T-cell (primary cell): Measurements from ENCODE around the gene GALNS. TPM values are rescaled to one million over a fixed set of nuclear protein-coding genes. Genes with fewer than 3 reads are reported as not detected.
"Not testable (repeated sequence)": the region's sequence is repeated elsewhere in the genome, so short reads cannot be mapped to it uniquely, and the experiment has no call there.

Experiments
- ATAC-seq, 4 experiments: fragments of 200-7000 bp in 3 of 4; fragments of 150-1000 bp in 1 of 4; cut with Tn5 transposase; replicated peaks in 1 of 4; 1 replicate in 3 of 4; 2 replicates in 1 of 4; pipeline ENCODE4 v1.10.0; 2021; ENCODE audit warnings: moderate library complexity in 3 of 4, mild to moderate bottlenecking in 2 of 4, moderate number of reproducible peaks in 1 of 4
- CTCF ChIA-PET, 2 donors: fragments of 300-600 bp; sonication (Branson Sonifier 250); formaldehyde crosslinking; loops; one replicate each; lab custom pipeline; 2022; ENCODE audit warnings: antibody characterized with exemption in 2 of 2; lab: Charles Lee
- POLR2A ChIA-PET, 2 donors: fragments of 300-600 bp; sonication (Branson Sonifier 250); formaldehyde crosslinking; loops; one replicate each; lab custom pipeline; 2022; ENCODE audit warnings: antibody characterized with exemption in 2 of 2; lab: Charles Lee
- DNase-seq, 35 experiments: peaks; one replicate each; pipeline versions ENCODE4 v3.0.0 to v3.0.0-alpha.2; 2013 to 2023
- H3K27ac ChIP-seq: one replicate; pipeline ENCODE4 v1.5.1; 2013; ENCODE audit warnings: low read length
- H3K27me3 ChIP-seq, 2 experiments: replicated peaks in 1 of 2; 1 replicate in 1 of 2; 2 replicates in 1 of 2; pipeline versions ENCODE4 v1.6.1 to v1.7.0; 2013; ENCODE audit warnings: low read length in 1 of 2, mixed read lengths in 1 of 2; ENCODE audit not compliant: control insufficient read depth in 2 of 2, insufficient read depth in 2 of 2; ENCODE audit errors: extremely low read depth in 1 of 2
- H3K36me3 ChIP-seq, 2 donors: 1 replicate in 1 of 2; 2 replicates in 1 of 2; pipeline versions ENCODE4 v1.6.1 to v1.7.0; 2013; ENCODE audit warnings: low read length in 1 of 2; ENCODE audit not compliant: control insufficient read depth in 2 of 2, insufficient read depth in 1 of 2; ENCODE audit errors: extremely low read depth in 1 of 2
- H3K4me1 ChIP-seq, 2 experiments: 1 replicate in 1 of 2; 2 replicates in 1 of 2; pipeline versions ENCODE4 v1.6.1 to v1.7.0; 2013; ENCODE audit warnings: low read length in 2 of 2, mixed read lengths in 1 of 2; ENCODE audit not compliant: insufficient read depth in 2 of 2, control insufficient read depth in 1 of 2; ENCODE audit errors: extremely low read depth in 1 of 2
- H3K4me3 ChIP-seq, 2 donors: 1 replicate in 1 of 2; 2 replicates in 1 of 2; pipeline versions ENCODE4 v1.5.1 to v1.7.0; 2013; ENCODE audit warnings: mild to moderate bottlenecking in 2 of 2, low read length in 1 of 2, moderate library complexity in 1 of 2; ENCODE audit not compliant: control insufficient read depth in 1 of 2; ENCODE audit errors: extremely low read depth in 1 of 2
- H3K9me3 ChIP-seq: 2 replicates; pipeline ENCODE4 v1.7.0; 2013
- H3K27ac Mint-ChIP-seq, 2 donors: one replicate each; pipeline ENCODE4 v1.8.0; 2020 to 2021; ENCODE audit warnings: mild to moderate bottlenecking in 2 of 2, mixed read lengths in 2 of 2
- H3K27me3 Mint-ChIP-seq, 2 donors: one replicate each; pipeline ENCODE4 v1.8.0; 2021 to 2022; ENCODE audit warnings: mixed read lengths in 2 of 2
- H3K36me3 Mint-ChIP-seq: one replicate; pipeline ENCODE4 v1.8.0; 2021; ENCODE audit warnings: mixed read lengths
- H3K4me1 Mint-ChIP-seq, 3 donors: one replicate each; pipeline ENCODE4 v1.8.0; 2020 to 2022; ENCODE audit warnings: mixed read lengths in 3 of 3, mild to moderate bottlenecking in 1 of 3
- H3K4me3 Mint-ChIP-seq, 3 donors: one replicate each; pipeline ENCODE4 v1.8.0; 2020 to 2022; ENCODE audit warnings: mild to moderate bottlenecking in 3 of 3, mixed read lengths in 3 of 3, moderate library complexity in 3 of 3
- H3K9me3 Mint-ChIP-seq, 3 donors: one replicate each; pipeline ENCODE4 v1.8.0; 2020 to 2022; ENCODE audit warnings: mixed read lengths in 3 of 3
- WGBS: methylation state at CpG from one replicate; pipeline ENCODE4 v1.1.5; 2013; ENCODE audit warnings: missing lambda C conversion rate; ENCODE audit not compliant: insufficient coverage; 5-methylcytosine and 5-hydroxymethylcytosine counted together
- total RNA-seq, 35 experiments: library from RNA in 6 of 35; stranded (reverse) in 6 of 35; fragments of 120-200 nt in 1 of 35; gene quantifications; one replicate each; pipeline versions ENCODE4 v1.2.1 to v1.2.4 and lab custom pipeline; 2013 to 2026

GALNS gene
- total RNA-seq, 5 donors from 2014 or later (not counting 1 experiment from before 2014, with no cell fraction given) = 47.6 to 68.4 (median 58.4) TPM

DNA sequence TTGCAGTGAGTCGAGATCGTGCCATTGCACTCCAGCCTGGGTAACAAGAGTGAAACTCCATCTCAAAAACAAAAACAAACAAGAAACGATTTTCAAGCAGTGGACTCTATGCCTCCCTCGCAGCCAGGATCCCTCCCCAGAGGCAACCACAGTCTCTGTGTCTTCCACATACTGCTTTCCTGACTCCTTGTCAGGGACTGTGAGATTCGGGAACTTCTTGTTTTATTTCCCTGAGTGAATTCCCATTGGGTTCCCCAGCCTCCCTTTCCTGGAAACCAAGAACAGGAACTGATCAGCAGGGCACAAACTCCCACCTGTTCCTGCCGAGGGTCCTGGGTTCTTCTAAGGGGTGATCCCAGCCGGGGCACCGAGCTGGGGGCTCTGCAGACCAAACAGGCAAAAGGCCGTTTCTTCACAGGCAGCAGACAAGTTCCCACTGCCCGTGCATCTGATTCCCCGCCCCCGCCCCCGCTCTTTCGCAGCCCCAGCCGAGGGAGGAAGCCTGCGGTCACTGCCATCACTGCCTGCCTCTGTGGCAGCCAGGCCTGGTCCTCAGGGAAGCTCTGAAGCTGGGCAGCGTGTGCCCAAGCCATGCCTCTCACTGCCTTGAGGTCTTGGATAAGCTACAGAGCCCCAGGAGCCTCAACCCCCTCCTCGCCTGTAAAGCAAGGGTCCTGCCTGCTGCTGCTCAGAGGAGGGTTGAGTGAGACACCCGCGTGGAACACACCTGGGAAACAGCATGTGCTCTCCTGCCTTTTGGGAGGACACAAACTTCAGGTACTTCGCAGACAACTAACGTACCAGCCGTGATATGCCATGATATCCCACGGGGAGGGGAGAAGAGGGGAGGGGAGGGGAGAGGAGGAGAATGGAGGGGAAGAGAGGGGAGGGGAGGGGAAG lies 66.2 kb downstream of the GALNS start:
- ChIA-PET POLR2A (no interaction called here), CTCF (no interaction called here)
- 3% methylated on average over 19 of the region's 24 CpGs for WGBS
- ATAC-seq (peak; percentile 68 to 79 (median 74)), DNase-seq (peak in 29 of 35 experiments; percentile 39 to 80 (median 55))
- Mint-ChIP-seq H3K4me1 (peaks cover 42 to 55% (median 51%) of the 10 kb centered on the region in 3 donors), H3K27ac (peak overlapping the region; percentile 90 to 93), H3K36me3 (no peaks in the 10 kb centered on the region), H3K9me3 (no peaks in the 10 kb centered on the region), H3K4me3 (peak overlapping the region; percentile 41 to 63 (median 50)), H3K27me3 (no peaks in the 10 kb centered on the region)
- no peaks in the 10 kb centered on the region for H3K9me3 ChIP-seq
- peak overlapping the region; percentile 73 for H3K27ac ChIP-seq
- H3K27me3 ChIP-seq = no peaks in the 10 kb centered on the region
- H3K4me3 ChIP-seq = peak overlapping the region; percentile 23 to 28
- H3K4me1 ChIP-seq = peaks cover 46 to 70% of the 10 kb centered on the region in 2 experiments
- H3K36me3 ChIP-seq = no peaks in the 10 kb centered on the region

DNA sequence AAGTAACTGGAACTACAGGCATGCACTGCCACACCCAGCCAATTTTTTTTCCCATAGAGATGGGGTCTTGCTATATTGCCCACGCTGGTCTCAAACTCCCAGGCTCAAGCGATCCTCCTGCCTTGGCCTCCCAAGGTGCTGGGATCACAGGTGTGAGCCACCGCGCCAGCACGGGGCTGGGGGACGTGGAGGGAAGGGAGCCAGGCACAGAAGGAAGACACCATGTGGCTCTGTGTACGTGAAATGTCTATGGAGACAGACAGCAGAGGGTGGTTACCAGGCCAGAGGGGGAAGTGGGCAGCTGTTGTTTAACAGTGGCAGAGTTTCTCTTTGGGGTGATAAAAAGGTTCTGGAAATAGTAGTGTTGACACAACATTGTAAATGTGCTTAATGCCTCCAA lies 67.2 kb downstream of the GALNS start:
- WGBS = 57% methylated on average over 3 of the region's 7 CpGs
- H3K27me3 ChIP-seq = no peaks in the 10 kb centered on the region
- Mint-ChIP-seq H3K9me3 (no peaks in the 10 kb centered on the region), H3K27ac (peak overlapping the region; percentile 90 to 93), H3K27me3 (no peaks in the 10 kb centered on the region), H3K36me3 (no peaks in the 10 kb centered on the region), H3K4me3 (peak overlapping the region in 1 of 3 donors; percentile 63), H3K4me1 (peaks cover 33 to 46% (median 42%) of the 10 kb centered on the region in 3 donors)
- CTCF ChIA-PET = no interaction called here
- no peak for DNase-seq
- no peaks in the 10 kb centered on the region for H3K36me3 ChIP-seq
- POLR2A ChIA-PET = no interaction called here
- no peaks in the 10 kb centered on the region for H3K9me3 ChIP-seq
- H3K4me3 ChIP-seq = no peak overlapping the region
- H3K4me1 ChIP-seq = peaks cover 40 to 61% of the 10 kb centered on the region in 2 experiments
- no peak for ATAC-seq
- H3K27ac ChIP-seq = peak overlapping the region; percentile 29

DNA sequence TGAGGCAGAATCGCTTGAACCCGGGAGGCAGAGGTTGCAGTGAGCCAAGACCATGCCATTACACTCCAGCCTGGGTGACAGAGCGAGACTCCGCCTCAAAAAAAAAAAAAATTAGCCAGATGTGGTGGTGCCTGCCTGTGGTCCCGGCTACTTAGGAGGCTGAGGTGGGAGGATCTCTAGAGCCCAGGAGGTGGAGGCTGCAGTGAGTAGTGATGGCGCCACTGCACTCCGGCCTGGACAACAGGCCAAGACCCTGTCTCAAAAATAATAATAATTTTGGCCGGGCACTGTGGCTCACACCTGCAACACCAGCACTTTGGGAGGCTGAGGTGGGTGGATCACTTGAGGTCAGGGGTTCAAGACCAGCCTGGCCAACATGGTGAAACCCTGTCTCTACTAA lies 68.0 kb downstream of the GALNS start:
- DNase-seq, H3K9me3 ChIP-seq, H3K4me3 ChIP-seq, H3K27me3 ChIP-seq, H3K4me3 Mint-ChIP-seq, H3K27me3 Mint-ChIP-seq, ATAC-seq, CTCF ChIA-PET, H3K9me3 Mint-ChIP-seq, H3K36me3 ChIP-seq, H3K27ac Mint-ChIP-seq, POLR2A ChIA-PET, H3K27ac ChIP-seq, H3K36me3 Mint-ChIP-seq: not testable (repeated sequence)
- H3K4me1 Mint-ChIP-seq = peaks cover 31 to 43% (median 38%) of the 10 kb centered on the region in 3 donors
- H3K4me1 ChIP-seq = peaks cover 34 to 58% of the 10 kb centered on the region in 2 experiments
- 95% methylated on average over 4 of the region's 8 CpGs for WGBS

DNA sequence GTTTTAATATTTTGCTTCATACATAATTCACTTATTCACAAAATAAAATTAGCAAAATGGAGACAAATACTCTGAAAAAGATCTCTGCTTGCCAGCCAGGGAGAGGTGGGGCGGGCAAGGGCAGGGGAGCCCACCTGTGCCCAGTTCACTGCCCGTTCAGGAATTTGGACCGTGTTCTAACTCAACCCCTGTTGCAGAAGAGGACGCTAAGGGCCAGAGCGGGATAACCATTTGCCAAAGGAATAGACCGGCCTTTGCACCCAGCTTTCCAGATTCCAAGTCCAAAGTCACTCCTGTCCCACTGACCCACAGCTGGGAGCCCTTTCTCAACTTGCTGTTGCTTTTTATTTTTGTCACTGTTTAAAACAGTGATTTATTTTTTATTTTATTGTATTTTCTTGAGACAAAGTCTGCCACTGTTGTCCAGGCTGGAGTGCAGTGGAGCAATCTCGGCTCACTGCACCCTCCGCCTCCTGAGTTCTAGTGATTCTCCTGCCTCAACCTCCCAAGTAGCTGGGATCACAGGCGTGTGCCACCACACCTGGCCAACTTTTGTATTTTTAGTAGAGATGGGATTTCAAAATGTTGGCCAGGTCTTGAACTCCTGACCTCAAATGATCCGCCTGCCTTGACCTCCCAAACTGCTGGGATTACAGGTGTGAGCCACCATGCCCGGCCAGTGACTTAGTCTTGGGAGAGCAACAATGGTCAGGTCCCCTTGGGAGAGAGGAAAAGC lies 69.0 kb downstream of the GALNS start:
- peak overlapping the region; percentile 46 to 78 for H3K27ac Mint-ChIP-seq
- CTCF ChIA-PET = interaction anchor here in 1 of 2 donors (1.3 kb wide), 1 partner anchor 50 kb away, joined by 7 read pairs; no protein-coding TSS in a partner anchor
- H3K36me3 ChIP-seq = no peaks in the 10 kb centered on the region
- no peaks in the 10 kb centered on the region for H3K36me3 Mint-ChIP-seq
- H3K27ac ChIP-seq = no peak overlapping the region
- peaks cover 32 to 58% of the 10 kb centered on the region in 2 experiments for H3K4me1 ChIP-seq
- DNase-seq (no peak), ATAC-seq (no peak)
- H3K4me3 ChIP-seq = no peak overlapping the region
- POLR2A ChIA-PET = no interaction called here
- no peaks in the 10 kb centered on the region for H3K9me3 ChIP-seq
- H3K27me3 ChIP-seq = no peaks in the 10 kb centered on the region
- 97% methylated on average over 5 of the region's 11 CpGs for WGBS
- H3K9me3 Mint-ChIP-seq = no peaks in the 10 kb centered on the region
- H3K4me1 Mint-ChIP-seq = peaks cover 35 to 43% (median 38%) of the 10 kb centered on the region in 3 donors
- H3K4me3 Mint-ChIP-seq = no peak overlapping the region
- no peaks in the 10 kb centered on the region for H3K27me3 Mint-ChIP-seq

DNA sequence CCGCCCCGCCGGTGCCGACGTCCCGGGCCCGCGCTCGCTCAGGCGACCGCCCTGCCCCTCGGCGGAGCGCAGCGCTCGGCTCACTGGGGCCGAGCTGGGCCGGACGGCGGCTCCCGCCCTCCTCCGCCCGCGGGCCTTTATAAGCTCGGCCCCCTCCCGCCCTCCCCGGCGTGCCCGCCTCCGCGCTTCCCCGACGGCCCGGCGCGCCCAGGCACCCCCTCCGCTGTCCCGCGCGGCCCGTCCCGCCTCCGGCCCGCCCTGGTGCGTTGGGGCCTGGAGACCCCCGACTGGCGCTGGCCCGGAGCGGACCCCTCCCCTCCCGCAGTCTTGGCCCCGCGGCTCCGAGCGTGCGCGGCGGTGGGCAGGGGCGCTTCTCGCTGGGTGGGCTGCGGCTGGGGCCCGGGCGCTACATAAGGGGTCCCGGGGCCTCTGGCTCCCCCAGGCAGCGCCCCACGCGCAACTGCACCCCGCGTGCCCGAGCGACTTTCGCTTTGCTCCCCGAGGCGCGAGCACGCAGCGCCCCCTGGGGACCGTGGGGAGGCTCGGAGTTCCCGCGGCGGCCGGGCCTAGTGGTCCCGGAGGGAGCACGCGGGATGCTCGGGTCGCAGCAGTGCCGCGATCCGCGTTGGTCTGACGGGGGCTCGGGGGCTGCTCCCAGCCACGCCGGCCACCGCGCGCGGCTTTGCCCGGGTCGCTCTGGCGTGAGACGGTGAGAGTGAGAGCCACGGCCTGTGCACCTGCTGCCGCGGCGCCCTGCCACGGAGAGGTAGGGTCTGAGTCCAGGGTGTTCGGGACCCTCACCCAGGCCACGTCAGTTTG lies 71.4 kb downstream of the GALNS start, which contains the start of gene PIEZO1:
Gene PIEZO1, minus strand, starts transcription at position 115 of the 819 bp plus-strand sequence. CDS start 256 bp downstream, outside the sequence.
- H3K4me1 Mint-ChIP-seq = peaks cover 44 to 47% (median 45%) of the 10 kb centered on the region in 3 donors
- Histone ChIP-seq H3K27ac (peak within 1 kb of the TSS; percentile 79), H3K36me3 (no peaks in the 10 kb centered on the region), H3K4me1 (peaks cover 35 to 59% of the 10 kb centered on the region in 2 experiments), H3K4me3 (peak within 1 kb of the TSS; percentile 47 to 54), H3K9me3 (no peaks in the 10 kb centered on the region), H3K27me3 (no peaks in the 10 kb centered on the region)
- ATAC-seq (peak; percentile 46 to 70 (median 54)), DNase-seq (peak; percentile 62 to 93 (median 80))
- WGBS = 4% methylated on average over 91 of the region's 110 CpGs
- peak within 1 kb of the TSS; percentile 80 to 85 for H3K27ac Mint-ChIP-seq
- H3K9me3 Mint-ChIP-seq = no peaks in the 10 kb centered on the region
- peak within 1 kb of the TSS; percentile 66 to 80 (median 74) for H3K4me3 Mint-ChIP-seq
- ChIA-PET CTCF (interaction anchor here (0.6 to 1.4 kb wide), 7 partner anchors 18 to 191 kb away, joined by 3 to 7 read pairs (median 4); no protein-coding TSS in a partner anchor), POLR2A (no interaction called here)
- no peaks in the 10 kb centered on the region for H3K36me3 Mint-ChIP-seq
- no peaks in the 10 kb centered on the region for H3K27me3 Mint-ChIP-seq
